Measurements from ENCODE around the gene EREG.
"Not testable (repeated sequence)": the region's sequence is repeated elsewhere in the genome, so short reads cannot be mapped to it uniquely, and the experiment has no call there.

The EREG gene

GRCh38 chr4:74364652-74365491, at the start of gene EREG:
EREG (plus strand) TSS chr4:74365145; CDS start chr4:74365309, 164 bp downstream.
- DNase-seq (ENCODE audit: low spot score) = no peak

- DNase-seq (ENCODE audit: low spot score) = no peak
Observed at GRCh38 chr4:74315376-74315775, 49.6 kb upstream of the EREG start.

GRCh38 chr4:74316397-74316796, 48.5 kb upstream of the EREG start:
- no peak for DNase-seq (ENCODE audit: low spot score)

- DNase-seq (ENCODE audit: low spot score) = no peak
Observed at GRCh38 chr4:74317616-74318246, 47.2 kb upstream of the EREG start.

- no peak for DNase-seq (ENCODE audit: low spot score)
Observed at GRCh38 chr4:74318276-74318675, 46.7 kb upstream of the EREG start.

GRCh38 chr4:74319470-74319869, 45.5 kb upstream of the EREG start:
- DNase-seq (ENCODE audit: low spot score) = no peak

- DNase-seq (ENCODE audit: low spot score) = peak; percentile 58
Observed at GRCh38 chr4:74320559-74321118, 44.3 kb upstream of the EREG start.

GRCh38 chr4:74322301-74322700, 42.6 kb upstream of the EREG start:
- no peak for DNase-seq (ENCODE audit: low spot score)

- DNase-seq (ENCODE audit: low spot score) = no peak
Observed at GRCh38 chr4:74323663-74324062, 41.3 kb upstream of the EREG start.

- DNase-seq (ENCODE audit: low spot score) = no peak
Observed at GRCh38 chr4:74324262-74324661, 40.7 kb upstream of the EREG start.

- no peak for DNase-seq (ENCODE audit: low spot score)
Observed at GRCh38 chr4:74325886-74326285, 39.1 kb upstream of the EREG start.

- DNase-seq (ENCODE audit: low spot score) = no peak
Observed at GRCh38 chr4:74327762-74328161, 37.2 kb upstream of the EREG start.

GRCh38 chr4:74328501-74328900, 36.4 kb upstream of the EREG start:
- no peak for DNase-seq (ENCODE audit: low spot score)

- no peak for DNase-seq (ENCODE audit: low spot score)
Observed at GRCh38 chr4:74329307-74329706, 35.6 kb upstream of the EREG start.

- peak; percentile 31 for DNase-seq (ENCODE audit: low spot score)
Observed at GRCh38 chr4:74330295-74330750, 34.6 kb upstream of the EREG start.

GRCh38 chr4:74331252-74331651, 33.7 kb upstream of the EREG start:
- DNase-seq (ENCODE audit: low spot score) = no peak

- no peak for DNase-seq (ENCODE audit: low spot score)
Observed at GRCh38 chr4:74331944-74332343, 33.0 kb upstream of the EREG start.

- DNase-seq (ENCODE audit: low spot score) = no peak
Observed at GRCh38 chr4:74334636-74335035, 30.3 kb upstream of the EREG start.

- DNase-seq (ENCODE audit: low spot score) = no peak
Observed at GRCh38 chr4:74335341-74336021, 29.5 kb upstream of the EREG start.

- DNase-seq (ENCODE audit: low spot score) = no peak
Observed at GRCh38 chr4:74338792-74339333, 26.1 kb upstream of the EREG start.

GRCh38 chr4:74339501-74339900, 25.4 kb upstream of the EREG start:
- no peak for DNase-seq (ENCODE audit: low spot score)

- not testable (repeated sequence) for DNase-seq (ENCODE audit: low spot score)
Observed at GRCh38 chr4:74340421-74340820, 24.5 kb upstream of the EREG start.

All from hematopoietic multipotent progenitor cell treated with erythropoietin and hydrocortisone succinate and interleukin-3 and kit ligand, for 17 days (in vitro differentiated cells).